Karpas-422 (cell line): ENCODE data around the gene RTTN. TPM values are rescaled to one million over a fixed set of nuclear protein-coding genes. Genes with fewer than 3 reads are reported as not detected.

Experiments used
- DNase-seq: peaks from one replicate; pipeline ENCODE4 v3.0.0-alpha.2; 2015
- H2AFZ ChIP-seq: fragments of 200-600 bp; sonication (generic); 2 replicates; pipeline ENCODE4 v1.6.1; 2014; ENCODE audit warnings: antibody characterized with exemption, low read length, mixed read lengths
- H3K27ac ChIP-seq: fragments of 200-600 bp; sonication (generic); 2 replicates; pipeline ENCODE4 v1.5.1; 2014; ENCODE audit warnings: mild to moderate bottlenecking, low read length, moderate library complexity
- H3K27me3 ChIP-seq: fragments of 200-600 bp; sonication (generic); 2 replicates; pipeline ENCODE4 v1.6.1; 2014; ENCODE audit warnings: low read length, mixed read lengths
- H3K36me3 ChIP-seq: fragments of 200-600 bp; sonication (generic); 2 replicates; pipeline ENCODE4 v1.6.1; 2014; ENCODE audit warnings: low read length, mixed read lengths; ENCODE audit not compliant: insufficient read depth
- H3K4me1 ChIP-seq: fragments of 200-600 bp; sonication (generic); 2 replicates; pipeline ENCODE4 v1.6.1; 2014; ENCODE audit warnings: mild to moderate bottlenecking, low read length, mixed read lengths
- H3K4me2 ChIP-seq: fragments of 200-600 bp; sonication (generic); 2 replicates; pipeline ENCODE4 v1.6.1; 2014; ENCODE audit warnings: low read length, low read depth, mild to moderate bottlenecking; ENCODE audit not compliant: poor library complexity, severe bottlenecking
- H3K4me3 ChIP-seq: fragments of 200-600 bp; sonication (generic); 2 replicates; pipeline ENCODE4 v1.5.1; 2014; ENCODE audit warnings: mild to moderate bottlenecking, antibody characterized with exemption, low read length, mixed read lengths
- H3K79me2 ChIP-seq: fragments of 200-600 bp; sonication (generic); 2 replicates; pipeline ENCODE4 v1.6.1; 2014; ENCODE audit warnings: mild to moderate bottlenecking, low read length, mixed read lengths
- H3K9ac ChIP-seq: fragments of 200-600 bp; sonication (generic); 2 replicates; pipeline ENCODE4 v1.6.0; 2014; ENCODE audit warnings: low read length
- H3K9me2 ChIP-seq: fragments of 200-600 bp; sonication (generic), shearing (Covaris generic); replicated peaks from 2 replicates; pipeline ENCODE4 v1.6.0; 2014; ENCODE audit warnings: mild to moderate bottlenecking, low read length, moderate library complexity; ENCODE audit not compliant: insufficient read depth
- H3K9me3 ChIP-seq: fragments of 300-700, 200-600 bp; sonication (generic); 2 replicates; pipeline ENCODE4 v1.6.1; 2014; ENCODE audit warnings: low read length, mixed read lengths
- H4K20me1 ChIP-seq: fragments of 200-600 bp; sonication (generic); 2 replicates; pipeline ENCODE4 v1.6.1; 2014; ENCODE audit warnings: mild to moderate bottlenecking, antibody characterized with exemption, low read length, low read depth; ENCODE audit not compliant: insufficient read depth
- total RNA-seq: library from RNA; depleted of rRNA; stranded (reverse); fragments of >200 nt; shearing (Covaris generic); gene quantifications from 2 replicates; pipeline ENCODE4 v1.2.3, GENCODE V29; 2014; ENCODE audit warnings: low replicate concordance

The RTTN gene
- total RNA-seq, 1 experiment from 2014 or later, result 57.4 TPM

- Histone ChIP-seq H3K9me3 (no peaks in the 10 kb centered on the region), H3K9me2 (no peaks in the 10 kb centered on the region), H3K4me1 (no peaks in the 10 kb centered on the region), H3K9ac (no peak overlapping the region), H3K79me2 (no peaks in the 10 kb centered on the region), H2AFZ (no peak overlapping the region), H3K4me3 (no peak overlapping the region), H3K27ac (no peak overlapping the region), H3K4me2 (no peak overlapping the region), H4K20me1 (no peaks in the 10 kb centered on the region), H3K36me3 (peaks cover 4% of the 10 kb centered on the region; the same call in 1 of the 2 replicates), H3K27me3 (no peaks in the 10 kb centered on the region)
- no peak for DNase-seq
Measured at GRCh38 chr18:70069382-70069781, 136.1 kb downstream of the RTTN start.

GRCh38 chr18:70068981-70069380 lies 136.5 kb downstream of the RTTN start:
- Histone ChIP-seq H2AFZ (no peak overlapping the region), H3K27me3 (no peaks in the 10 kb centered on the region), H3K9me3 (no peaks in the 10 kb centered on the region), H4K20me1 (no peaks in the 10 kb centered on the region), H3K9me2 (no peaks in the 10 kb centered on the region), H3K4me3 (no peak overlapping the region), H3K4me1 (no peaks in the 10 kb centered on the region), H3K27ac (no peak overlapping the region), H3K4me2 (no peak overlapping the region), H3K36me3 (peaks cover 6% of the 10 kb centered on the region; the same call in 1 of the 2 replicates), H3K79me2 (no peaks in the 10 kb centered on the region), H3K9ac (no peak overlapping the region)
- DNase-seq, result no peak

GRCh38 chr18:70059684-70060083 lies 145.8 kb downstream of the RTTN start:
- H3K9me3 ChIP-seq, result no peaks in the 10 kb centered on the region
- no peaks in the 10 kb centered on the region for H3K4me1 ChIP-seq
- peaks cover 8% of the 10 kb centered on the region; the same call in 1 of the 2 replicates for H3K36me3 ChIP-seq
- no peak overlapping the region for H3K4me2 ChIP-seq
- no peaks in the 10 kb centered on the region for H3K79me2 ChIP-seq
- no peak for DNase-seq
- H3K27ac ChIP-seq, result no peak overlapping the region
- no peak overlapping the region for H3K4me3 ChIP-seq
- no peak overlapping the region for H2AFZ ChIP-seq
- H3K27me3 ChIP-seq, result no peaks in the 10 kb centered on the region
- H3K9ac ChIP-seq, result no peak overlapping the region
- H4K20me1 ChIP-seq, result no peaks in the 10 kb centered on the region
- H3K9me2 ChIP-seq, result no peaks in the 10 kb centered on the region

- DNase-seq, result no peak
- no peak overlapping the region for H3K9ac ChIP-seq
- no peaks in the 10 kb centered on the region for H3K79me2 ChIP-seq
- H3K9me2 ChIP-seq, result no peaks in the 10 kb centered on the region
- H3K4me2 ChIP-seq, result no peak overlapping the region
- no peak overlapping the region for H3K4me3 ChIP-seq
- no peaks in the 10 kb centered on the region for H3K4me1 ChIP-seq
- H4K20me1 ChIP-seq, result no peaks in the 10 kb centered on the region
- no peaks in the 10 kb centered on the region for H3K27me3 ChIP-seq
- peaks cover 5% of the 10 kb centered on the region; the same call in 1 of the 2 replicates for H3K36me3 ChIP-seq
- H3K9me3 ChIP-seq, result no peaks in the 10 kb centered on the region
- H3K27ac ChIP-seq, result no peak overlapping the region
- no peak overlapping the region for H2AFZ ChIP-seq
Measured at GRCh38 chr18:70058916-70059315, 146.6 kb downstream of the RTTN start.

GRCh38 chr18:70047931-70048603 lies 157.4 kb downstream of the RTTN start:
- Histone ChIP-seq H3K4me1 (peaks cover 21% of the 10 kb centered on the region), H3K27ac (no peak overlapping the region), H3K9me3 (no peaks in the 10 kb centered on the region), H2AFZ (no peak overlapping the region), H4K20me1 (no peaks in the 10 kb centered on the region), H3K36me3 (0 out of 2 replicates have a peak, but pooled peaks cover 5% of the 10 kb centered on the region), H3K27me3 (no peaks in the 10 kb centered on the region), H3K4me3 (no peak overlapping the region), H3K9ac (no peak overlapping the region), H3K4me2 (no peak overlapping the region), H3K79me2 (no peaks in the 10 kb centered on the region), H3K9me2 (no peaks in the 10 kb centered on the region)
- no peak for DNase-seq

- Histone ChIP-seq H2AFZ (no peak overlapping the region), H3K9ac (no peak overlapping the region), H3K4me2 (no peak overlapping the region), H3K79me2 (no peaks in the 10 kb centered on the region), H3K9me3 (no peaks in the 10 kb centered on the region), H4K20me1 (no peaks in the 10 kb centered on the region), H3K27ac (no peak overlapping the region), H3K36me3 (0 out of 2 replicates have a peak, but pooled peaks cover 5% of the 10 kb centered on the region), H3K4me3 (no peak overlapping the region), H3K9me2 (no peaks in the 10 kb centered on the region), H3K27me3 (no peaks in the 10 kb centered on the region), H3K4me1 (peaks cover 21% of the 10 kb centered on the region)
- no peak for DNase-seq
Measured at GRCh38 chr18:70046796-70047195, 158.7 kb downstream of the RTTN start.

GRCh38 chr18:70046207-70046606 lies 159.3 kb downstream of the RTTN start:
- H3K27ac ChIP-seq, result no peak overlapping the region
- no peak overlapping the region for H3K9ac ChIP-seq
- H3K4me2 ChIP-seq, result no peak overlapping the region

GRCh38 chr18:70044632-70045031 lies 160.9 kb downstream of the RTTN start:
- Histone ChIP-seq H3K4me3 (no peak overlapping the region), H3K27ac (no peak overlapping the region), H3K27me3 (no peaks in the 10 kb centered on the region), H2AFZ (no peak overlapping the region), H3K9ac (no peak overlapping the region), H3K9me3 (no peaks in the 10 kb centered on the region), H3K79me2 (no peaks in the 10 kb centered on the region), H4K20me1 (no peaks in the 10 kb centered on the region), H3K4me2 (no peak overlapping the region), H3K36me3 (no peaks in the 10 kb centered on the region), H3K9me2 (no peaks in the 10 kb centered on the region), H3K4me1 (peaks cover 21% of the 10 kb centered on the region)
- no peak for DNase-seq

More at GRCh38 chr18:70046207-70046606, 159.3 kb downstream of the RTTN start:
- 0 out of 2 replicates have a peak, but pooled peaks cover 3% of the 10 kb centered on the region for H3K36me3 ChIP-seq
- peaks cover 21% of the 10 kb centered on the region for H3K4me1 ChIP-seq
- H3K9me2 ChIP-seq, result no peaks in the 10 kb centered on the region
- no peak overlapping the region for H3K4me3 ChIP-seq
- no peaks in the 10 kb centered on the region for H3K27me3 ChIP-seq
- H4K20me1 ChIP-seq, result no peaks in the 10 kb centered on the region
- no peak for DNase-seq
- H3K79me2 ChIP-seq, result no peaks in the 10 kb centered on the region
- no peak overlapping the region for H2AFZ ChIP-seq
- H3K9me3 ChIP-seq, result no peaks in the 10 kb centered on the region
